H9 (cell line): Measurements from ENCODE around the gene ATF7. TPM values are rescaled to one million over a fixed set of nuclear protein-coding genes. Genes with fewer than 3 reads are reported as not detected.
A peak's percentile ranks its signal among the peaks of the same experiment; 100 is the strongest.

Experiments
- DNase-seq: peaks from one replicate; pipeline ENCODE4 v3.0.0-alpha.2; 2017
- H2AFZ ChIP-seq: one replicate; pipeline ENCODE4 v1.6.1; 2013; ENCODE audit warnings: mild to moderate bottlenecking, low read length, control low read depth, moderate library complexity
- H2AK5ac ChIP-seq: 2 replicates; pipeline ENCODE4 v1.6.1; 2013; ENCODE audit warnings: low read length, control low read depth, mixed read lengths; ENCODE audit not compliant: insufficient read length
- H2BK120ac ChIP-seq: one replicate; pipeline ENCODE4 v1.6.1; 2013; ENCODE audit warnings: low read depth, mild to moderate bottlenecking, low read length, control low read depth, inconsistent platforms; ENCODE audit not compliant: poor library complexity, severe bottlenecking
- H2BK12ac ChIP-seq: 2 replicates; pipeline ENCODE4 v1.6.1; 2013; ENCODE audit warnings: low read length, control low read depth, mixed read lengths, low read depth; ENCODE audit not compliant: insufficient read length
- H2BK15ac ChIP-seq: 2 replicates; pipeline ENCODE4 v1.6.1; 2013; ENCODE audit warnings: low read depth, low read length, control low read depth
- H2BK20ac ChIP-seq: one replicate; pipeline ENCODE4 v1.6.1; 2013; ENCODE audit warnings: low read depth, mild to moderate bottlenecking, low read length, control low read depth, inconsistent platforms; ENCODE audit not compliant: poor library complexity, severe bottlenecking
- H2BK5ac ChIP-seq: 2 replicates; pipeline ENCODE4 v1.6.1; 2013; ENCODE audit warnings: low read length, control low read depth, mixed read lengths; ENCODE audit not compliant: insufficient read length
- H3K14ac ChIP-seq: 2 replicates; pipeline ENCODE4 v1.6.1; 2013; ENCODE audit warnings: low read length, control low read depth; ENCODE audit not compliant: insufficient read depth
- H3K18ac ChIP-seq: 2 replicates; pipeline ENCODE4 v1.6.1; 2013; ENCODE audit warnings: low read depth, mild to moderate bottlenecking, mixed read lengths, low read length, control low read depth; ENCODE audit not compliant: insufficient read length
- H3K23ac ChIP-seq: 2 replicates; pipeline ENCODE4 v1.6.1; 2013; ENCODE audit warnings: low read length, control low read depth, mixed read lengths, low read depth; ENCODE audit not compliant: insufficient read length
- H3K23me2 ChIP-seq: 2 replicates; pipeline ENCODE4 v1.6.1; 2013; ENCODE audit warnings: low read depth, mild to moderate bottlenecking, mixed read lengths, low read length, control low read depth; ENCODE audit not compliant: insufficient read length, poor library complexity, severe bottlenecking
- H3K27ac ChIP-seq: 2 replicates; pipeline ENCODE4 v1.5.1; 2013; ENCODE audit warnings: low read length, control low read depth, mixed read lengths, low read depth; ENCODE audit not compliant: insufficient read length
- H3K27me3 ChIP-seq: 2 replicates; pipeline ENCODE4 v1.6.1; 2013; ENCODE audit warnings: low read length, control low read depth, inconsistent platforms; ENCODE audit not compliant: insufficient read depth
- H3K4ac ChIP-seq: 2 replicates; pipeline ENCODE4 v1.6.1; 2013; ENCODE audit warnings: low read depth, mild to moderate bottlenecking, control low read depth, inconsistent platforms, low read length, moderate library complexity
- H3K4me1 ChIP-seq: 2 replicates; pipeline ENCODE4 v1.6.1; 2013; ENCODE audit warnings: low read length, control low read depth, inconsistent platforms; ENCODE audit not compliant: insufficient read depth
- H3K4me2 ChIP-seq: 2 replicates; pipeline ENCODE4 v1.6.1; 2013; ENCODE audit warnings: low read length, control low read depth, mixed read lengths; ENCODE audit not compliant: insufficient read length, insufficient read depth
- H3K56ac ChIP-seq: 2 replicates; pipeline ENCODE4 v1.6.1; 2013; ENCODE audit warnings: low read depth, mild to moderate bottlenecking, mixed read lengths, low read length, control low read depth; ENCODE audit not compliant: insufficient read length
- H3K79me1 ChIP-seq: 2 replicates; pipeline ENCODE4 v1.6.1; 2013; ENCODE audit warnings: low read depth, mild to moderate bottlenecking, moderate library complexity, low read length, control low read depth, inconsistent platforms; ENCODE audit not compliant: insufficient read depth, poor library complexity, severe bottlenecking
- H3K79me2 ChIP-seq: 2 replicates; pipeline ENCODE4 v1.6.1; 2013; ENCODE audit warnings: low read length, control low read depth, inconsistent platforms; ENCODE audit not compliant: insufficient read depth
- H3K9ac ChIP-seq: 2 replicates; pipeline ENCODE4 v1.6.1; 2013; ENCODE audit warnings: low read length, control low read depth, mixed read lengths; ENCODE audit not compliant: insufficient read length; ENCODE audit errors: extremely low read depth
- H3K9me3 ChIP-seq: one replicate; pipeline ENCODE4 v1.6.1; 2013; ENCODE audit warnings: low read depth, low read length, inconsistent platforms; ENCODE audit not compliant: control insufficient read depth
- H3T11ph ChIP-seq: one replicate; pipeline ENCODE4 v1.6.1; 2013; ENCODE audit warnings: mild to moderate bottlenecking, low read length, control low read depth, inconsistent platforms
- H4K20me1 ChIP-seq: one replicate; pipeline ENCODE4 v1.6.1; 2013; ENCODE audit not compliant: control insufficient read depth, insufficient read length, insufficient read depth
- H4K5ac ChIP-seq: 2 replicates; pipeline ENCODE4 v1.6.1; 2013; ENCODE audit warnings: low read depth, mild to moderate bottlenecking, mixed read lengths, low read length, control low read depth; ENCODE audit not compliant: insufficient read length
- H4K8ac ChIP-seq: replicated peaks from 2 replicates; pipeline ENCODE4 v1.6.1; 2013; ENCODE audit warnings: low read length, control low read depth, mixed read lengths, low read depth; ENCODE audit not compliant: insufficient read length
- H4K91ac ChIP-seq: 2 replicates; pipeline ENCODE4 v1.6.1; 2013; ENCODE audit warnings: low read depth, mild to moderate bottlenecking, moderate library complexity, mixed read lengths, low read length, control low read depth; ENCODE audit not compliant: insufficient read length
- H3K27ac Mint-ChIP-seq, 3 experiments: 2 replicates in 2 of 3; 3 replicates in 1 of 3; pipeline ENCODE4 v1.8.0; 2020 to 2021; ENCODE audit warnings: mixed read lengths in 3 of 3, mild to moderate bottlenecking in 1 of 3, moderate library complexity in 1 of 3
- H3K27me3 Mint-ChIP-seq: 2 replicates; pipeline ENCODE4 v1.8.0; 2021; ENCODE audit warnings: low read depth, mild to moderate bottlenecking, moderate library complexity, mixed read lengths
- H3K36me3 Mint-ChIP-seq, 3 experiments: 2 replicates in 2 of 3; 3 replicates in 1 of 3; pipeline ENCODE4 v1.8.0; 2020 to 2021; ENCODE audit warnings: low read depth in 3 of 3, mixed read lengths in 3 of 3; ENCODE audit not compliant: insufficient read depth in 1 of 3
- H3K4me1 Mint-ChIP-seq, 2 experiments: 2 replicates each; pipeline ENCODE4 v1.8.0; 2020; ENCODE audit warnings: mixed read lengths in 2 of 2
- H3K4me3 Mint-ChIP-seq, 2 experiments: 2 replicates in 1 of 2; 3 replicates in 1 of 2; pipeline ENCODE4 v1.8.0; 2020 to 2021; ENCODE audit warnings: mild to moderate bottlenecking in 2 of 2, mixed read lengths in 2 of 2, moderate library complexity in 1 of 2
- H3K9me3 Mint-ChIP-seq, 2 experiments: 2 replicates in 1 of 2; 3 replicates in 1 of 2; pipeline ENCODE4 v1.8.0; 2020; ENCODE audit warnings: mild to moderate bottlenecking in 2 of 2, mixed read lengths in 2 of 2, moderate library complexity in 1 of 2
- WGBS: extraction: QIAGEN DNeasy Blood & Tissue Kit; methylation state at CpG from one replicate; pipeline ENCODE4 v1.1.7; 2013; ENCODE audit warnings: missing lambda C conversion rate, low lambda C conversion rate, mixed read lengths; ENCODE audit not compliant: insufficient read length; ENCODE audit errors: extremely low coverage; 5-methylcytosine and 5-hydroxymethylcytosine counted together
- total RNA-seq: library from RNA; stranded (reverse); gene quantifications from 2 replicates; pipeline ENCODE4 v1.2.1, GENCODE V29; 2021
- TF ChIP-seq, protein P1 (sequence below): fragments of 200-600 bp; sonication (generic); conservative IDR thresholded peaks from 3 replicates; pipeline ENCODE4 v1.8.0; 2021; ENCODE audit warnings: antibody characterized with exemption, mild to moderate bottlenecking

The ATF7 gene
- total RNA-seq, 1 experiment from 2014 or later: 17.7 TPM

DNA sequence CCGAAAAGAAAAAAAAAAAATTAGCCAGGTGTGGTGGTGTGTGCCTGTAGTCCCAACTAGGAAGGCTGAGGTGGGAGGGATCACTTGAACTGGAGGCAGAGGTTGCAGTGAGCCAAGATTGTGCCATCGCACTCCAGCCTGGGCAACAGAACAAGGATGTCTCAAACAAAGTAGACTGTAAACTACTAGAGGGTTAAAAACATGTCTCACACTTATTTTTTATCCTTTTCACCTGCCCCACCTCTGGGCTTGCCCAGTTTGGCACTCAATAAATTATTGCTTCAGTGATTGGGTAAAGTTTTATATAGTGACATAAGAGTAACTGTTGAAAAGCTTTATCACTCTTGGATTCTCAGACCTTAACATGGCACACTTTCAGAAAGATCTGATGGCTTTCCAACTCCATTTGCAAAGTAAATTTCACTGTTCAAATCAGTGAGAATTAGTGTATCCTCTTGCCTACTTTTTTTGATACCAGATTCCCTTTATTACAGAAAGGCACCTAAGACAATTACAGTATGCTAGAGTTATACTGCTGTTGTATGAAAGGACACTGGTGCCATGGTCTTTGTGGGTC lies 62.6 kb downstream of the ATF7 start:
- no peaks in the 10 kb centered on the region for H3K79me2 ChIP-seq
- no peak overlapping the region for H3T11ph ChIP-seq
- H2BK15ac ChIP-seq: no peak overlapping the region
- no peaks in the 10 kb centered on the region for H4K20me1 ChIP-seq
- H3K9ac ChIP-seq: no peak overlapping the region
- H2BK5ac ChIP-seq: no peak overlapping the region
- no peak overlapping the region for H4K5ac ChIP-seq
- no peaks in the 10 kb centered on the region for H3K9me3 Mint-ChIP-seq
- no peaks in the 10 kb centered on the region for H3K27me3 Mint-ChIP-seq
- H3K79me1 ChIP-seq: no peaks in the 10 kb centered on the region
- no peak overlapping the region for H3K18ac ChIP-seq
- H3K4me1 ChIP-seq: peaks cover 3% of the 10 kb centered on the region; the same call in 1 of the 2 replicates
- WGBS: no CpG with 5 or more reads among the region's 2 CpGs
- TF ChIP-seq, protein P1, sequence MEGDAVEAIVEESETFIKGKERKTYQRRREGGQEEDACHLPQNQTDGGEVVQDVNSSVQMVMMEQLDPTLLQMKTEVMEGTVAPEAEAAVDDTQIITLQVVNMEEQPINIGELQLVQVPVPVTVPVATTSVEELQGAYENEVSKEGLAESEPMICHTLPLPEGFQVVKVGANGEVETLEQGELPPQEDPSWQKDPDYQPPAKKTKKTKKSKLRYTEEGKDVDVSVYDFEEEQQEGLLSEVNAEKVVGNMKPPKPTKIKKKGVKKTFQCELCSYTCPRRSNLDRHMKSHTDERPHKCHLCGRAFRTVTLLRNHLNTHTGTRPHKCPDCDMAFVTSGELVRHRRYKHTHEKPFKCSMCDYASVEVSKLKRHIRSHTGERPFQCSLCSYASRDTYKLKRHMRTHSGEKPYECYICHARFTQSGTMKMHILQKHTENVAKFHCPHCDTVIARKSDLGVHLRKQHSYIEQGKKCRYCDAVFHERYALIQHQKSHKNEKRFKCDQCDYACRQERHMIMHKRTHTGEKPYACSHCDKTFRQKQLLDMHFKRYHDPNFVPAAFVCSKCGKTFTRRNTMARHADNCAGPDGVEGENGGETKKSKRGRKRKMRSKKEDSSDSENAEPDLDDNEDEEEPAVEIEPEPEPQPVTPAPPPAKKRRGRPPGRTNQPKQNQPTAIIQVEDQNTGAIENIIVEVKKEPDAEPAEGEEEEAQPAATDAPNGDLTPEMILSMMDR: no peak
- H2AK5ac ChIP-seq: no peak overlapping the region
- H2BK12ac ChIP-seq: no peak overlapping the region
- 0 out of 7 replicates have a peak overlapping the region, but pooled peaks of 1 of the 3 experiments have one; percentile 49 for H3K27ac Mint-ChIP-seq
- no peak overlapping the region for H2AFZ ChIP-seq
- no peak overlapping the region for H3K27ac ChIP-seq
- H3K4me2 ChIP-seq: no peak overlapping the region
- no peak overlapping the region for H2BK20ac ChIP-seq
- H3K9me3 ChIP-seq: no peaks in the 10 kb centered on the region
- H3K4me1 Mint-ChIP-seq: peaks cover 17 to 21% of the 10 kb centered on the region in 2 experiments
- no peaks in the 10 kb centered on the region for H3K27me3 ChIP-seq
- no peak overlapping the region for H3K56ac ChIP-seq
- no peak overlapping the region for H3K23ac ChIP-seq
- H2BK120ac ChIP-seq: no peak overlapping the region
- H3K36me3 Mint-ChIP-seq: no peaks in the 10 kb centered on the region
- no peak overlapping the region for H3K4ac ChIP-seq
- DNase-seq: no peak
- no peak overlapping the region for H3K4me3 Mint-ChIP-seq
- no peak overlapping the region for H4K91ac ChIP-seq
- no peaks in the 10 kb centered on the region for H3K23me2 ChIP-seq
- no peak overlapping the region for H4K8ac ChIP-seq
- no peak overlapping the region for H3K14ac ChIP-seq
